Transverse colon (tissue), 4 donors: Measurements from ENCODE around the gene MYBPC2. TPM values are rescaled to one million over a fixed set of nuclear protein-coding genes. Genes with fewer than 3 reads are reported as not detected.
A peak's percentile ranks its signal among the peaks of the same experiment; 100 is the strongest.

Experiments
- DNase-seq: peaks from one replicate; pipeline ENCODE4 v3.0.0-alpha.2; 2019
- H3K27ac ChIP-seq, 4 donors: fragments of 200-600 bp; sonication (generic); 2 replicates each; pipeline ENCODE4 v1.5.1; 2016 to 2018; ENCODE audit warnings: inconsistent platforms in 4 of 4
- H3K27me3 ChIP-seq: fragments of 200-600 bp; sonication (generic); 2 replicates; pipeline ENCODE4 v1.5.1; 2017; ENCODE audit warnings: inconsistent platforms
- H3K36me3 ChIP-seq, 4 donors: fragments of 200-600 bp; sonication (generic); 2 replicates each; pipeline ENCODE4 v1.5.1; 2017 to 2019; ENCODE audit warnings: inconsistent platforms in 4 of 4
- H3K4me1 ChIP-seq, 4 donors: fragments of 200-600 bp; sonication (generic); 2 replicates each; pipeline ENCODE4 v1.5.1; 2017 to 2020; ENCODE audit warnings: inconsistent platforms in 4 of 4
- H3K4me3 ChIP-seq, 4 donors: fragments of 200-600 bp; sonication (generic); 1 replicate in 1 of 4; 2 replicates in 3 of 4; pipeline versions ENCODE4 v1.5.1 to v1.6.1; 2017 to 2019; ENCODE audit warnings: inconsistent platforms in 4 of 4
- H3K9me3 ChIP-seq, 2 donors: fragments of 200-600 bp; sonication (generic); 2 replicates each; pipeline ENCODE4 v1.5.1; 2017 to 2019; ENCODE audit warnings: inconsistent platforms in 2 of 2
- CTCF ChIP-seq, 5 experiments: fragments of 200-600 bp in 3 of 5; fragments of 450-650 bp in 2 of 5; sonication (generic) in 3 of 5; IDR thresholded peaks; 1 replicate in 2 of 5; 2 replicates in 3 of 5; pipeline ENCODE4 v1.5.1; 2016 to 2017; ENCODE audit warnings: antibody characterized with exemption in 5 of 5, inconsistent platforms in 3 of 5, mild to moderate bottlenecking in 2 of 5, moderate library complexity in 1 of 5
- EP300 ChIP-seq: sonication (generic); formaldehyde crosslinking; IDR thresholded peaks from one replicate; pipeline ENCODE4 v1.6.1; 2017; ENCODE audit warnings: antibody characterized with exemption, low read depth
- POLR2A ChIP-seq: fragments of 450-650 bp; IDR thresholded peaks from one replicate; pipeline ENCODE4 v1.6.1; 2016; ENCODE audit warnings: antibody characterized with exemption, mild to moderate bottlenecking, moderate library complexity
- POLR2AphosphoS5 ChIP-seq, 3 donors: sonication (generic); formaldehyde crosslinking; IDR thresholded peaks; one replicate each; pipeline ENCODE4 v1.6.1; 2016; ENCODE audit warnings: antibody characterized with exemption in 3 of 3
- WGBS, 2 donors: methylation state at CpG; one replicate each; pipeline ENCODE4 v1.1.5; 2018; ENCODE audit warnings: low coverage in 1 of 2; 5-methylcytosine and 5-hydroxymethylcytosine counted together
- in situ Hi-C, 4 donors: fragments of 200-750 bp; cut with MboI; loops; one replicate each; pipeline versions ENCODE4 v1.15.0 to v1.15.1; 2017; ENCODE audit warnings: low sequenced_read_pairs in 3 of 4, low pct_ligation_motif_present in 1 of 4, low pct_unique_long_range_greater_than_20kb in 1 of 4
- intact Hi-C: fragments of 100-400 bp; cut with DNase I; formaldehyde crosslinking; loops from one replicate; pipeline ENCODE4 v1.15.1; 2023; ENCODE audit warnings: low total_unique reads
- total RNA-seq, 4 donors: library from RNA; depleted of rRNA; stranded (reverse); fragments of >200 nt; gene quantifications; one replicate each; pipeline ENCODE4 v1.1.0, GENCODE V29; 2016

MYBPC2 gene
- total RNA-seq, 4 donors from 2014 or later = 0.16 to 0.41 TPM; not detected in 2

GRCh38 chr19:50413096-50413495, 19.6 kb upstream of the MYBPC2 start:
- H3K27me3 ChIP-seq = peaks cover 15% of the 10 kb centered on the region
- in situ Hi-C loops (no loop called here), intact Hi-C loops (no loop called here)
- peaks cover 3 to 48% (median 24%) of the 10 kb centered on the region in 4 donors for H3K4me1 ChIP-seq
- no peak for TF ChIP-seq EP300
- no peak for TF ChIP-seq CTCF (IDR thresholded peaks at IDR 0.05)
- no peak for TF ChIP-seq POLR2A
- TF ChIP-seq POLR2AphosphoS5 (IDR thresholded peaks at IDR 0.05) = no peak
- no peak for DNase-seq
- H3K36me3 ChIP-seq = no peaks in the 10 kb centered on the region
- H3K4me3 ChIP-seq = no peak overlapping the region
- H3K9me3 ChIP-seq = no peaks in the 10 kb centered on the region
- 94% methylated on average over 13 of the region's 13 CpGs; no CpG with 5 or more reads in 1 of the 2 donors for WGBS, 2 donors
- no peak overlapping the region for H3K27ac ChIP-seq

- in situ Hi-C loops = no loop called here
- H3K4me3 ChIP-seq = no peak overlapping the region
- no peak for DNase-seq
Observed at GRCh38 chr19:50413531-50413930, 19.2 kb upstream of the MYBPC2 start.

GRCh38 chr19:50414864-50415660, 17.6 kb upstream of the MYBPC2 start:
- peak; percentile 83 for DNase-seq
- intact Hi-C loops (loop anchor here (2.0 kb wide), 1 partner anchor 48 kb away; no protein-coding TSS in a partner anchor), in situ Hi-C loops (no loop called here)
- Histone ChIP-seq H3K27me3 (peaks cover 34% of the 10 kb centered on the region), H3K4me1 (peaks cover 3 to 51% (median 26%) of the 10 kb centered on the region in 4 donors), H3K36me3 (no peaks in the 10 kb centered on the region), H3K4me3 (no peak overlapping the region), H3K9me3 (no peaks in the 10 kb centered on the region), H3K27ac (peak overlapping the region in 3 of 4 donors; percentile 17 to 57 (median 48))
- WGBS, 2 donors = 52% methylated on average over 29 of the region's 37 CpGs; no CpG with 5 or more reads in 1 of the 2 donors
- TF ChIP-seq EP300 (no peak), CTCF (IDR thresholded peaks at IDR 0.05) (peak; percentile 83 to 94 (median 91))

More at GRCh38 chr19:50413531-50413930, 19.2 kb upstream of the MYBPC2 start:
- intact Hi-C loops = no loop called here
- H3K36me3 ChIP-seq = no peaks in the 10 kb centered on the region
- H3K27me3 ChIP-seq = peaks cover 19% of the 10 kb centered on the region
- WGBS, 2 donors = 96% methylated on average over 21 of the region's 21 CpGs; no CpG with 5 or more reads in 1 of the 2 donors
- no peak overlapping the region for H3K27ac ChIP-seq
- no peaks in the 10 kb centered on the region for H3K9me3 ChIP-seq
- no peak for TF ChIP-seq POLR2AphosphoS5 (IDR thresholded peaks at IDR 0.05)
- TF ChIP-seq EP300 = no peak
- TF ChIP-seq POLR2A = no peak
- TF ChIP-seq CTCF (IDR thresholded peaks at IDR 0.05) = no peak
- H3K4me1 ChIP-seq = peaks cover 3 to 48% (median 27%) of the 10 kb centered on the region in 4 donors

- in situ Hi-C loops = no loop called here
Observed at GRCh38 chr19:50415661-50416033, 17.0 kb upstream of the MYBPC2 start.

More at GRCh38 chr19:50415661-50416033, 17.0 kb upstream of the MYBPC2 start:
- intact Hi-C loops = loop anchor here (2.0 kb wide), 1 partner anchor 49 kb away; no protein-coding TSS in a partner anchor
- 50% methylated on average over 16 of the region's 22 CpGs; no CpG with 5 or more reads in 1 of the 2 donors for WGBS, 2 donors
- Histone ChIP-seq H3K27ac (peak overlapping the region in 3 of 4 donors; percentile 17 to 57 (median 51)), H3K36me3 (no peaks in the 10 kb centered on the region), H3K4me3 (no peak overlapping the region), H3K27me3 (peaks cover 40% of the 10 kb centered on the region), H3K9me3 (no peaks in the 10 kb centered on the region), H3K4me1 (peaks cover 3 to 45% (median 25%) of the 10 kb centered on the region in 4 donors)
- DNase-seq = peak; percentile 80
- TF ChIP-seq POLR2AphosphoS5 (IDR thresholded peaks at IDR 0.05) = no peak
- no peak for TF ChIP-seq POLR2A
- TF ChIP-seq CTCF (IDR thresholded peaks at IDR 0.05) = no peak
- no peak for TF ChIP-seq EP300
